ENCODE data around the gene ASPHD1.
"Not testable (repeated sequence)": the region's sequence is repeated elsewhere in the genome, so short reads cannot be mapped to it uniquely, and the experiment has no call there.

Gene ASPHD1

DNA sequence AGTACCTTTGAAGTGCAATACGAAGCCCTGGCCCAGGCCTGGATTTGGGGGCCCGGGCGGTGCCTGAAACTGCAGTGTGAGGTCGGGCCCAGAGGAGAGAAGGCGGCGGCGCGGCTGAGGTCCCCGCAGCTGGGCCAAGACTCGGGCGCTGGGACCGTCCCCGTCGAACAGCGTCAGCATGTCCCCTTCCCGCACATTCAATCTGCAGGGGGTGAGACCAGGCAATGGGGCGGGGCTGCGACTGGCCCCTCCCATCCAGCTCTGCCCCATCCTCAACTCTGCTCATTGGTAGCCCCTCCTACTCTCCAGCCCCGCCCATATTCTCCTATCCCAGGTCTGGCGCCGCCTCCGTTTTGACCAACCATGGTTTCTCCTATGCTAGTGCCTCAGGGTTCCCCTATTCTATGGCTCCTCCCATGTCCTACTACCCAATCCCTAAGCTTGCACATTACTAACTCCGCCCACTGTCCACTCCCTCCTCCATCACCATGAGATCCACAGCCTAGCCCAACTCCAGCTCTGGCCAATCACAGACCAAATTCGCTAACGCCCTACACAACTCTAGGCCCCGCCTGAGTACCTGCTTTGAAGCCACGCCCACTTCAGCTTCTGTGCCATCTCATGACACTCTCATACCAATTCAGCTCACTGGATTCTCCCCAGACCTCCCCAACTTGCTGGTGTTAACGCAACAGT is 22.9 kb upstream of the ASPHD1 start:
- peak; percentile 72 for DNase-seq (ENCODE audit: low spot score)

DNA sequence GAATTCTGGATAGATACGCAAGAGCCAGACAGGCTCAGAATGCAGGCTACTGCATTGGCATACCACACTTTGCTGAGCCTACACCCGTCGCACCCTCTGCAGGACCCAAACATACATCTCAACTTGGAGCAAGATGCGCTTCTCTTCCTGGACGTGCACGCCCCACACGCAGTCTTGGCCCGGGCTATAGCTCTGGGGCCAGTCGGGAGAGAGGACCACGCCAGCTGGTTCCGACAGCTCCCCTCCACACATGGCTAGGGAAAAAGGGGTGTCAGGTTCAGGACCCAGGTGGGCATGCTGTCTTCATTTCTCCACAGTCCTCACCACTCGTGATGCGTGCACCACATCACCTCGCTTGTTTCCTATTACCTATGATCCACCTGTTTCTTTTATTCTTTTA is 22.1 kb upstream of the ASPHD1 start:
- no peak for DNase-seq (ENCODE audit: low spot score)

DNA sequence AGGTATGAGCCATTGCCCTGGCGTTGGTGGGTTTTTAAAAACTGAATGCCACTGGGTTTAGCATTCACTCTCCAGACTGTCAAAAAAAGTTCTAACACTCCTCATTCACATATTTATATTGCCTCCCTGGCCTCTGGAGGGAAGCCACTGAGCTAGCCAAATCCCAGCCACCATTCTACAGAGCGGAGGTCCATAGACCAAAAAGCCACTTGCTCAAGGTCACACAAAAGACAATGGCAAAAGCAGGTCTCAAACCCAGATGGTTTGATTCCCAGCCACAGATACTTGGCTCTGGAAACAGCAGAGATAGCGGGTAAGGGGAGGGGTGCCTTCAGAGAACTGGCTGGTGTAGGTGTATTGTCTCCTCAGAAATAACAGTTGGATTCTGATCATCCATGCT is 19.2 kb upstream of the ASPHD1 start:
- no peak for DNase-seq (ENCODE audit: low spot score)

DNA sequence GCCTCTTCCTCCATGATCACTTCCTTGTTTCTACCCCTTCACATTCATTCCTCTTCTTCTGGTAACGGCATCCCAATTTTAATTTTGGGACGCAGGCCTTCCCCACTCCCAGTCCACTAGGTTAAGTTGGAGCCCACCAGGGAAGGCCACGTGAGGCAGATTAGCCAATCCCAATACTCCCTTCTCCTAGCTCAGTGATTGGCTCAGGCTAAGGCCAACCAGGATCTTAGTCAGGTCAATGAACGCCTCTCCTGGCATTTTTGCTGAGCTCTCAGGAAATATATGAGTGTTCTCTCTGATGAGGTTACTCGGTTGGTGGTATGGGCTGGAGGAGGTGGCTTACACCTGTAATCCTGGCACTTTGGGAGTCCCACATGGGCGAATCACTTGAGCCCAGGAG is 16.3 kb upstream of the ASPHD1 start:
- DNase-seq (ENCODE audit: low spot score) = no peak

DNA sequence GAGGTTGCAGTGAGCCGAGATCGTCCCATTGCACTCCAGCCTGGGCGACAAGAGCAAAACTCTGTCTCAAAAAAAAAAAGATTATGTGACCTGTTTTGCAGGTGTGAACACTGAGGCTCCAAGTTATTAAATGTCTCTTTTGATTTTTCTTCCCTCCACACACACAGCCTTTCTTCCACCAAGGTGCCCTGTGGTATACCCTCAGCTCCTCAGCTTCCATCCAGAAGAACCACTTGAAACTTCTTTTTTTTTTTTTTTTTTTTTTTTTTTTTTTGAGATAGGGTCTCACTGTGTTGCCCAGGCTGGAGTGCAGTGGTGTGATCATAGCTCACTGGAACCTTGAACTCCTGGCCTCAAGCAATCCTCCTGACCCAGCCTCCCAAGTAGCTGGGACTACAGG is 10.9 kb upstream of the ASPHD1 start:
- DNase-seq (ENCODE audit: low spot score) = not testable (repeated sequence)

DNA sequence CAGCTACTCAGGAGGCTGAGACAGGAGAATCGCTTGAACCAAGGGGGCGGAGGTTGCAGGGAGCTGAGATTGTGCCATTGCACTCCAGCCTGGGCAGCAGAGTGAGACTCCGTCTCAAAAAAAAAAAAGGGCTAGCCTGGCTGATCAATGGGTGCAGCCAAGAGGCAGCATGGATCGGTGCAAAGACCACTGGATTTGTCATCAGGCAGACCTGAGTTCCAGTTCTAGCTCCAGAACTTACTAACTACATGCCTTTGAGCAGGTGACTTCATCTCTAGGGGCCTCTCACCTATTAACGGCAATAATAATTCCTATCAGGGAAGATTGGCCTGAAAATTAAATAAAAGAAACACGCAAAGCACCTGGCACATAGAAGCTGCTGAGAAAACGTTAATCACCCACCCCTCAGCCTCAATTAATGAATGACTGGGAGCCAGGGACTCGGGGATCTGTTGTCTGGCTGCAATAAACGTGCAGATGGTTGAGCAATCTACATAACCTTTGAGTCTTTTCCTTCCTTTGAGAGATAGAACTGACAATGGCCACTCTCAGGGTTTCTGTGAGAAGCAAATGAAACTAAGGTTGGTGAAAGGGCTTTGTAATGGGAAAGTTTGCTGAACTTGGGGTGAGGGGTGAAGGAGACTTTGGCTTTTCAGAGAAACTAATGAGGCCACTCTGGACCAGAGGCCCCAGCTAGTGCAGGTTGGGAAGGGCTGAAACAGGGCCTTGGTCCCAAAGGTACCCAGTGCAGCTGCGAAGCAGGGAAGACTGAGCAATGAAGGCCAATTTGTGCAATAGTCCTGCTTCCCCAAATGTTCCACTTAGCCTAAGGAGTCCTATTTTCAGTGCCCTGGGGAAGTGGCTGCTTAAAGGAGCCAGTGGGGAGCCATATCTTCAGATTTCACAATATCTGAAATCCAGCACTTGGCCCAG is 8.5 kb upstream of the ASPHD1 start:
- no peak for DNase-seq (ENCODE audit: low spot score)

DNA sequence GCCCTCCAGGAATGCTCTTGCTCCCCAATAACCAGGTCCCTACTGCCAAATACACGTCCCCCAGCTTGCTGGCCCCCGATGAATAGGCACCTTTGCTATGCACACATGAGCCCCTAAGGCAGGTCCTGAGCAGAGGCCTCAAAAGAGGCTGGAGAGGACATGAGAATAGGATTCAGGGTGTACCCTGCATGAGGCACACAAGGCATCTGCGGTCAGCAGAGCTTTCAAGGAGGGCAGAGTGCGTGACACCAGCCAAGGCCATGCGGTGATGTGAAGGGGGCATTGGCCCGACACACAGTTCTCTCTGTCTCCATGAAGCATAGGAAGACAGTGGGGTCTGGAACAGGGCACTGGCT is 7.9 kb upstream of the ASPHD1 start:
- no peak for DNase-seq (ENCODE audit: low spot score)

DNA sequence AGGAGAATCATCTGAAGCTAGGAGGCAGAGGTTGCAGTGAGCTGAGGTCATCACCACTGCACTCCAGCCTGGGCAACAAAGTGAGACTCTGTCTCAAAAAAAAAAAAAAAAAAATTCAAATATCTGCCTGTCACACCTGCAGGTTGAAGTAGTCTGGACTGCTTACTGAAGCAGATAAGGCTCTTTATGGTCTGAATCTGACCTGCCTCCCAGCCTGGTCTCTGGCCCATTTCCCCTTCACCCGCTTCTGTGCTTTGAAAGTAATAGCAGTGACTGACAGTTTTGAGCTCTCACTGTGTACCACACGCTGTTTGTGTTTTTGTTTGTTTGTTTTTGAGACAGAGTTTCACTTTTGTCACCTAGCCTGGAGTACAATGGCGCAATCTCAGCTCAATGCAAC is 6.7 kb upstream of the ASPHD1 start:
- DNase-seq (ENCODE audit: low spot score) = no peak

DNA sequence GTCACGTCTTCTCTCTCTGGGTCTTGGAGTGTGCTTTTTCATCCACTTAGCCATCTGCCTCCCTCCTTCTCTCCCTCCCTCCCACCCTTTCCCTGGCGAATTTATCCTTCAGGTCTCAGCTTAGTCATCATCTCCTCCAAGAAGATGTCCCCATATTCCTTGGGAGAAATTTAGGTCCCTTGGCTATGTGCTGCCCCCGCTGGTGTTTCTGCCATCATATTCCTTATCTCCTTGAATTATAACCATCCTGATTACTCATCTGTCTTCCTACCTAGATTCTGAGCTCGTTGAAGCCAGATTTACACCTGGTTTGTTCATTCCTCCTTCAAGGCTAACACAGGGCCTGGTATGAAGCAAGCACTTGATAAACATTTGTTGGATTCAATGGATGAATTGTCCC is 5.9 kb upstream of the ASPHD1 start:
- no peak for DNase-seq (ENCODE audit: low spot score)

DNA sequence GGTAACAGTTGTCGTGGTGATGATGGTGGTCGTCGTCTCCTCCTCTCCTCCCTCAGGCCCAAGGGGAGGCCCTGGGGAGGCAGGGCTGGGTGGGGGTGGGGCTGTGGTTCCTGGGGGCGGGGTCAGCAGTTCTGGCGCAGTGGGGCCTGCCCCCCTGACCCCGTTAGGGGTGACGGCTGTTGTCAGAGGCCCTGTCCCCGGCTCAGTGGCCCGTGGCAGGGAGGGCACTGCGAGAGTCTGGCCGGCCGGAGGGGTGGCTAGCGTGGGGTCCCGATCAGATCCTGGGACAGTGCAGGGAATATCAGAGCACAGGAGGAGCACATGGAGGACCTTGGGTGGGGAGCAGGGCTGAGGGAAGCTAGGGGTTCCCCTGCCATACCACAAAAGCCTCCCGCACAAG is 3.4 kb upstream of the ASPHD1 start:
- no peak for DNase-seq (ENCODE audit: low spot score)

DNA sequence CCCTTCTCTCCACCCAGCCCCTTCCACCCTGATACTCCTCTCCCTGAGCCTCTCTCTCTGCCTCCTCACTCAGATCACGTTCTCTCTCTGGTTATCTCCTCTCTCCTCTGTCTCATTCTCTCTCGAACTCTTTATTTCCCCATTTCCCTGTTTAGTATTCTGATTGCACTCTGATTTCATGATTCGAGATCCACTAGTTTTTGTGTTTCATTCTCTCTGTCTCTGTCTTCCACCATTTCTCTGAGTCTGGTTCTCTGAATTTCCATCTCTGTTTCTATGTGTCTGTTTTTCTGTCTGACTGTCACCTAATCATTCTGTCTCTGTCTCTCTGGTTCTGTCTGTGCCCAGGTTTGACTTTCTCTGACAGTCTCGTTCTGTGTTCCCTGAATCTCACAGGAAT is 3.0 kb upstream of the ASPHD1 start:
- no peak for DNase-seq (ENCODE audit: low spot score)

DNA sequence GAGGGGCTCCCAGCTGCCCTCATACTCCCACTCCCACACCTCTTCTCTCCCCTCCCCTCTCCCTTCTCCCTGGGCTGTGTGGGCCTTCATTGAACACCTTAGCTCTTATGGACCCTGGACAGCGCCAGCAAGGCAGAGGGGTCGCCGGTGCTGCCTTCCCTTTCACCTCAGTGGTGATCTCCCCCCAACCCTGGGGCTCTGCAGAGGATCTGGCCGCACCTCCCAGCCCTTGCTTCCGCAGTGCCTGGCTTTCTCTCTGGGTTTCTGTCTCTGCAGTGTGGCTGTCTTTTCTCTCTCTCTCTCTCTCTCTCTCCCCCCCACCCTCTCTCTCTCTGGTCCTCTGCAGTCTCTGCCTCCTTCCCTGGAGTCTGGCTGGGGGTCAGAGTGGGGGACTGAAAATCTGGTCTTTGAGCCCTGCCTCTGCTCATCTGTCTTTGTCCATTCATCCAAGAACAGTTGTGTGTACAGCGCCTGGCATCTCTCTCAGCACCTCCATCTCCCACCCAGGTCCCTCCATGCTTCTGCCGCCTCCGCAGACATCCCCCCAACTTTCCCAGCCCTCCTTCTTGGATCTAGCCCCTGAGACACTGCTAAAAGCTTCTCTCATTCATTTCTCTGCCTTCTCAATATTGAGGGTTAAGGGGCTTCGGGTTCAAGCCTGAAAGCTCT is 2.0 kb upstream of the ASPHD1 start:
- DNase-seq (ENCODE audit: low spot score) = no peak

DNA sequence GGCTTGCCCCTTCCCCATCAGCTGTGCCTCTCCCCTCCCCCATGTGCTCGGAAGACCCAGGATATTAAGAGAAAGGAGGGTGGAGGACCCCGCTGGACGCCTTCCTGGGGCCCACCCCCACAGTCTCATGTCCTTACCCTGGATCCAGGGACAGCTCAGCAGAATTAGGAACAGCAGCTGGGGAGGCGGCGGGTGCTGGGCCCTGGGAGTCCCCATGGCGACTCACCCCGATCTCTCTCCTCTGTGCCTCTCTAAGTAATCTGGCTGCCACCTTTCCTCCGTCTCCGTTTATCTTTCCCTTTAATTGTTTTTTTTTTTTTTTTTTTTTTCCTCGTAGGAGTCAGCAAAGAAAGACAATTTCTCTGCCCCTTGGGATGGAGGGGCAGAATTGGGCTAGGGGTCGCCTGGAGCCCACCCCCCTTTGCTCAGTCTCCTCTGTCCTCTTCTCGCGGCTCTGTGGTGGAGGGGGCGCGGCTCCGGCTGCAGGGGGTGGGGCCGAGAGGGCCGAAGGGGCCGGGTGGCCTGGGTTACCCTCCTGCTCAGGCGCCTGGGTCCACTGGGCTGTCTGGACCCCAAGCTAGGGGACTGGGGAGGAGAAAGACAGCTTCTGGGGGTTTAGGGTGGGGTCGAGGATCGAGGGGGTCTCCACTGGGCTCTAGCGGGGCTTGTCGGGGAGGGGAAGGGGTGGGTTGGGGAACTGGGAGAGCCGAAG is 1.3 kb upstream of the ASPHD1 start:
- no peak for DNase-seq (ENCODE audit: low spot score)

DNA sequence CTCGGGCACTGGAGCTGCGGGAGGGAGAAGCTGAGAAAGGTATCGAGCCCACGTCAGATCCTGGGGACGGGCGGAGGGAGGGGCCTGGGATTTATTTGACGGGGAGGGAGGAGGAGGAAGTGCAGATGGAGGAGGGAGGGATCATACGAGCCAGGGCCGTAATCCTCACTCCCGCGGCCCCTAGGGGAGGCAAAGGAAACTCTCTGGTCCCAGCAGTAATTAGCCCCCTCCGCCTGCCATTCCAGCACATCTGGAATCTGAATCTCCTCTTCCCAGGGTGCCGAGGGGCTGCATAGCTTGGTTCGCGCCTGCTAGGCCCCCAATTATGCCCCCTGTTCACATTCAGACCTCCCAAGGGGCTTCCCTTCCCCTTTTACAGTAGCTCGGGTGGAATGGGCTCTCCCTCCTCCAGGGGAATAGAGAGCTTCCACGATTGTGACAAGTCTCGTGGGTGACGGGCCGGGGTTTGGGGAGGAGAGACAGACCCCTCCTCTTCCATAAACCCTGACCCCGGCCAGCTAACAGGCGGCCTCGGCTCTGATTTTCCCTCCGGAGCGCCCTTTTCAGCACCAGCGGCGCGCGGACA is 679 bp upstream of the ASPHD1 start, which contains the start of gene SEZ6L2:
Gene SEZ6L2, minus strand, starts transcription at position 35 of the 586 bp plus-strand sequence. CDS start 531 bp downstream, outside the sequence.
- DNase-seq (ENCODE audit: low spot score) = no peak

DNA sequence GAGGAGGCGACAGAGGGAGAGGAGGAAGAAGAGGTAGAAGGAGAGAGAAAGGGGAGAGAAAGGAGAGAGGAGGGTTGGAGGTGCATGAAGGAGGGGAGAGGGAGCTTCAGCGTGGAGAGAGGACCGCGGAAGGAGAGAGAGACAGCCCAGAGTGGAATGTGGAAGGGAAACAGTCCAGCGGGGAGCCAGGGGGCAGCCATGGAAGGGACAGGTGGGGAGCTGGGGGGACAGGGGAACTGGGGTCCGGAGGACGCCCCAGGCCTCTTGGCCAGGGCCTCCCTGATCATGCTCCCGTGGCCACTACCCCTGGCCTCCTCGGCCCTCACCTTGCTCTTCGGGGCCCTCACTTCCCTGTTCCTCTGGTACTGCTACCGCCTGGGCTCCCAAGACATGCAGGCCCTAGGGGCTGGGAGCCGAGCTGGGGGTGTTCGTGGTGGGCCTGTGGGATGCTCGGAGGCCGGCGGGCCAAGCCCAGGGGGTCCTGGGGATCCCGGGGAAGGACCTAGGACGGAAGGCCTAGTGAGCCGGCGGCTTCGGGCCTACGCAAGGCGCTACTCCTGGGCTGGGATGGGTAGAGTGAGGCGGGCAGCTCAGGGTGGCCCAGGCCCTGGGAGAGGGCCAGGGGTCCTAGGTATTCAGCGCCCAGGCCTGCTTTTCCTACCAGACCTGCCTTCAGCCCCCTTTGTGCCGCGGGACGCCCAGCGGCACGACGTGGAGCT is 759 bp downstream of the ASPHD1 start:
- no peak for DNase-seq (ENCODE audit: low spot score)

DNA sequence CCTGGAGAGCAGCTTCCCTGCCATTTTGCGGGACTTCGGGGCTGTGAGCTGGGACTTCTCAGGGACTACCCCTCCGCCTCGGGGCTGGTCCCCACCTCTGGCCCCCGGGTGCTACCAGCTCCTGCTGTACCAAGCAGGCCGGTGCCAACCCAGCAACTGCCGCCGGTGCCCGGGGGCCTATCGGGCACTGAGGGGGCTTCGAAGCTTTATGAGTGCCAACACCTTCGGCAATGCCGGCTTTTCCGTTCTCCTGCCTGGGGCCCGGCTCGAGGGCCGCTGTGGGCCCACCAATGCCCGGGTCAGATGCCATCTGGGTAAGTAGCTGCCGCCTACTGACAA is 1.3 kb downstream of the ASPHD1 start:
- DNase-seq (ENCODE audit: low spot score) = no peak

DNA sequence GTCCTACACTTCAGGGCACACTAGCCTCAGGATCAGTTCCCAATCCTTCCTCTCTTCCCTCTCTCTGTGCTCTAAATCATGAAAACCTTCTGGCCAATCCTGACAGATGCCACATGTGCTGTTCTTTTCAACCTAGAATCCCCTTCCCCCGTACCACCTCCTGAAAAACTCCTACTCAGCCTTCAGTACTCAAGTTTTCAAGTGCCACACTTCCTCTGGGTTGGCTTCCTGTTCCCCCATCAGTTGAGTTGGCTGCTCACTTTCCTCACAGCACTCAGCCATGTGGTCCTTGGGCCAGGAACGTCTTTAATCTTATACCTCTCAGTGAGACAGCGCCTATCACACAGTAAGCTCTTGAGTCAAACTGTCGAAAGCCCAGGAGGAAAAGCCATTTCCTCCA is 3.3 kb downstream of the ASPHD1 start:
- no peak for DNase-seq (ENCODE audit: low spot score)

DNA sequence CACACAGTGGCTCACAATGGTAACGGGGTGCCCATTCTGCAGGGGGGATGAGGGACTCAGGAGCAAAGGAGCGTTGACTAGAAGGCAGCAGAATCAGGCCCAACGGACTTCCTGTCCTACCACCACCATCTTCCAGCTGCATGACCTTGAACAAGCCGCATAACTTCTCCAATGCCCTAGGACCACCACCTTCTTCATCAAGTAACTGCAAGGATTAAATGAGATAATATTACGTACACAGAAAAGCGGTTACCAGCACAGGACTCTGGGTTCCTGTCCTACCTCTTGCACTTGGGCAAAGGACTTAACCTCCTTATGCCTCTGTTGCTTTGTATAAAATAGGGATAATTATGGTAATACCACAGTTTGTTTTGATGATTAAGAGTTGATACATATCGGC is 4.7 kb downstream of the ASPHD1 start:
- DNase-seq (ENCODE audit: low spot score) = no peak

DNA sequence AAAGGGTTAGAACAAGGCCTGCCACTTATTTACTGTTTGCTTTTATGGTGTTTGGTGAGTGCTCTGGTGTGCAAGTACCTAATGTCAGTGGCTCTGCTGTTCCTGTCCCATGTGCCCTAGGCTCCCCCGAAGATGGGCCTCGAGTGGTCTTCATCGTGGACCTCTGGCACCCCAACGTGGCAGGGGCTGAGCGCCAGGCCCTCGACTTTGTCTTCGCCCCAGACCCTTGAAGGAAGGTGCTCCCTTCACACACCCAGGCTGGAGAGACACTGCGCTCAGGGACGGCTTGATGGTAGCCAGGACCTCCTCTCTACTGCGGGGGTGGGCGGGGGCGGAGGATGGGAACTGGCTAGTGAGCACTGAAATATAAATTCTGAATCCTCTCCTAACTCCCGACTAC is 5.4 kb downstream of the ASPHD1 start:
- no peak for DNase-seq (ENCODE audit: low spot score)

DNA sequence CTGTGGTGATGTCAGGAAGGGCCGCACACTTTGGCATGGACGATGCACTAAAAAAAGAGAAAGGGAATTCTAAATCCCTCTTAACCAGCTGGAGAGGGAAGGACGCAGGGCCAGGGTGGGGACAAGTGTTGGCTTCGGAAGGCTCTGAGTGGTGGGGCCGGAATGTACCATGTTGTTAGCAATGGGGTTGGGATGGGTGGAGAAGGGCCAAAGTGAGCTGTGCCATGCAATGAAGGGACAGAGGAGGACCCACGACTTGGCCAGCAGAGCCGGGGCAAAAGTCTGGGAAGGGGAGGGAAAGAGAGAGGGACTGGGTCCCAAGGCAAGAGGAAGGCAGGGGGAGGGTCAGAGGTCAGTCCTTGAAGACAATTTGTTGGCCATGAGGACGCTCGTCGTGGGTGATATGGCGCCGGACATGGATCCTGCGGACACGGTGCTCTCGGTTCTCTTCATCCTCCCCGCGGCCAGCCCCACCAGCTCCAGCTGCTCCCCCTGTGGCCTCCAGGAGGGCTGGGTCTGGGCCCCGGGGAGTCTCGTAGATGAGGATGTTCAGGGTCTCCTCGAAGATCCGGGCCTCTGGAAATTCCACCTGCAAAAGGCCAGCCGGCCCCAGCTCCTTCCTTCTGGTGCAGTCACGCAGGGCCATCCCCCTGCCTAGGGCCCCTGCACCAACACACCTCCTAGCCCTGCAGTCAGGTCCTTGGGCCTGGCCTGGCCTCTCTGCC is 6.4 kb downstream of the ASPHD1 start:
- DNase-seq (ENCODE audit: low spot score) = no peak

DNA sequence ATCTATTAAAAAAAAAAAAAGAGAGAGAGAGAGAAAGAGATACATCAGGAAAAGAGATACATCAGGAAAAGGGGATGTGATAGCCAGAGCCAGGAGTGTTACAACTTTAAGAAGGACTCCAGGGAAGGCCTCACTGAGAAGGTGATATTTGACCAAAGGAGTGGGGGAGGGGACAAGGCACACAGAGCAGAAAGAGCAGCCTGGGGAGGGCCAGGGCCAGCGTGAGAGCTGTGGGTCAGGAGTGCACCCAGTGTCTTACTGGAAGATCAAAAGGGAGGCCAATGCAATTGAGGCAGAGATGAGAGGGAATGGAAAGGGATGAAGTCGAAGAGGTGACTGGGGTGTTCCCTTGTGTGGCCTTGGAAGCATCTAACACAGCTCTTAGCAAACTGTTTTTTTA is 7.7 kb downstream of the ASPHD1 start:
- no peak for DNase-seq (ENCODE audit: low spot score)
